ENCODE measurements around the gene ASPSCR1.

- TF ChIP-seq SP1 (IDR thresholded peaks at IDR 0.05; ENCODE audit: low read depth, low read length) = no peak
- TF ChIP-seq NFIC (IDR thresholded peaks at IDR 0.05; ENCODE audit: low read depth, low read length) = no peak
- TF ChIP-seq CTCF (IDR thresholded peaks at IDR 0.05 in 2 of 3, conservative IDR thresholded peaks at IDR 0.05 in 1 of 3; ENCODE audit: control insufficient read depth in 2 of 3, extremely low read depth in 1 of 3, insufficient read depth in 1 of 3, low read depth in 3 of 3, low read length in 3 of 3) = no peak
- no peak for TF ChIP-seq POLR2A (IDR thresholded peaks at IDR 0.05; ENCODE audit: low read depth, low read length)
- no peak for TF ChIP-seq PBX3 (IDR thresholded peaks at IDR 0.05; ENCODE audit: insufficient replicate concordance, low read depth, low read length)
- no peak for TF ChIP-seq CHD2 (IDR thresholded peaks at IDR 0.05; ENCODE audit: borderline replicate concordance, low read depth, low read length)
- no peak for TF ChIP-seq MLLT1 (IDR thresholded peaks at IDR 0.05)
- no peak for TF ChIP-seq SMC3 (IDR thresholded peaks at IDR 0.05; ENCODE audit: borderline replicate concordance, low read length)
- TF ChIP-seq POLR2AphosphoS5 (IDR thresholded peaks at IDR 0.05; ENCODE audit: low read length) = no peak
- TF ChIP-seq TCF7 (IDR thresholded peaks at IDR 0.05; ENCODE audit: borderline replicate concordance) = no peak
- TF ChIP-seq SMARCA5 (IDR thresholded peaks at IDR 0.05) = no peak
- TF ChIP-seq GATAD2B (conservative IDR thresholded peaks at IDR 0.05; ENCODE audit: low read depth) = no peak
Observed at GRCh38 chr17:81980122-81980521, 2.7 kb downstream of the ASPSCR1 start.
